ENCODE measurements around the gene PSME2.

GRCh38 chr14:24135584-24135833, 10.9 kb downstream of the PSME2 start:
- TF ChIP-seq CTCF (IDR thresholded peaks at IDR 0.05) (no peak), POLR2AphosphoS5 (IDR thresholded peaks at IDR 0.05) (no peak), POLR2A (IDR thresholded peaks at IDR 0.05) (no peak)

Measured in suprapubic skin (tissue), 4 donors.